ENCODE measurements around the gene HSPA12B. TPM values are rescaled to one million over a fixed set of nuclear protein-coding genes. Genes with fewer than 3 reads are reported as not detected.

The HSPA12B gene
- total and polyA plus RNA-seq, 2 of the 13 experiments (the other 11 are each of a cell fraction or from before 2014, with no cell fraction given): 0.01 TPM; not detected in 1

DNA sequence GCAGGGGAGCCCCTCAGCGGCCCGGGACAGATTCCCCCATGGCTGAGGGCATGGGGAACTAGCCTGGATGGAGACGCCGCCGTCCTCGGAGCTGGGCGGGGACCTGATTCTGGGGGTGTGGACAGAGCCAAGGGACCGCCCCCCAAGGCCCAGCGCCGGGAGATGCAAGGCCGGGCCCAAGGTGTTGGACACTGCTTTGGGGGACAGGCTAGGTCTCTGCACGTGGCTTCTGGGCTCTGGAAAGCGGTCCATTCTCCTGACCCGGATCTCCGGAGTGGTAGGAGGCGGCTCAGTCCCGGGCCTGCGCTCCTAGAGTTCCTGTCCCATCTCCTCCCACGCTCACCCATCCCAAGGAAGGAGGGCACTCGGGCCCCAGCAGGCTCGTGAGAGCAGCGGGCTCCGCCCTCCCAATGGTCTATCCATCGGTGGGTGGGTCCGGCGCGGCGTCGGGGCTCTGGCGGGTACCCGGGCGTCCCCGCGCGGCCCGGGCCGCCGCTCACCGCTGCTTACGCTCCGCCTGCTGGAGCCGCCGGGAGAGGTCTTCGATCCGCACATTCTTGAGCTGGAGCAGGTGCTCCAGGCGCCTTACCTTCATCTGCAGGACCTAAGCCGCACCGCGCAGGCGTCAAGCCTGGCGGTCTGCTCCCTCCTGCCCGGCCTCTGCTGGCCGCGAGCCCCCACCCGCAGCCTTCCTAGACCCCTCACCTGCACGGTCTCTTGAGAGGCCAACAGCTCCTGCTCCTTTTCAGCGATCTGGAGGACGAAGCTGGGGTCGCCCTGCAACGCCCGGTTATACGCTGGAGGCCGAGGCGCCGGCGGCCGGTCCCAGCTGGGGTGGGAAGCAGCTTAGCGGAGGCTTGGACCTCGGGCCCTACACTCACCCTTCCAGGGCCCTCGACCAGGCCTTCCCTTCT, 45.5 kb downstream of the HSPA12B start (continued):
- TF ChIP-seq, protein P1, sequence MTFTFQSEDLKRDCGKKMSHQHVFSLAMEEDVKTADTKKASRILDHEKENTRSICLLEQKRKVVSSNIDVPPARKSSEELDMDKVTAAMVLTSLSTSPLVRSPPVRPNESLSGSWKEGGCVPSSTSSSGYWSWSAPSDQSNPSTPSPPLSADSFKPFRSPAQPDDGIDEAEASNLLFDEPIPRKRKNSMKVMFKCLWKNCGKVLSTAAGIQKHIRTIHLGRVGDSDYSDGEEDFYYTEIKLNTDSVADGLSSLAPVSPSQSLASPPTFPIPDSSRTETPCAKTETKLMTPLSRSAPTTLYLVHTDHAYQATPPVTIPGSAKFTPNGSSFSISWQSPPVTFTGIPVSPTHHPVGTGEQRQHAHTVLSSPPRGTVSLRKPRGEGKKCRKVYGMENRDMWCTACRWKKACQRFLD (CRISPR knock-in tag; IDR thresholded peaks at IDR 0.05; ENCODE audit: borderline replicate concordance): no peak
- TF ChIP-seq, protein P2, sequence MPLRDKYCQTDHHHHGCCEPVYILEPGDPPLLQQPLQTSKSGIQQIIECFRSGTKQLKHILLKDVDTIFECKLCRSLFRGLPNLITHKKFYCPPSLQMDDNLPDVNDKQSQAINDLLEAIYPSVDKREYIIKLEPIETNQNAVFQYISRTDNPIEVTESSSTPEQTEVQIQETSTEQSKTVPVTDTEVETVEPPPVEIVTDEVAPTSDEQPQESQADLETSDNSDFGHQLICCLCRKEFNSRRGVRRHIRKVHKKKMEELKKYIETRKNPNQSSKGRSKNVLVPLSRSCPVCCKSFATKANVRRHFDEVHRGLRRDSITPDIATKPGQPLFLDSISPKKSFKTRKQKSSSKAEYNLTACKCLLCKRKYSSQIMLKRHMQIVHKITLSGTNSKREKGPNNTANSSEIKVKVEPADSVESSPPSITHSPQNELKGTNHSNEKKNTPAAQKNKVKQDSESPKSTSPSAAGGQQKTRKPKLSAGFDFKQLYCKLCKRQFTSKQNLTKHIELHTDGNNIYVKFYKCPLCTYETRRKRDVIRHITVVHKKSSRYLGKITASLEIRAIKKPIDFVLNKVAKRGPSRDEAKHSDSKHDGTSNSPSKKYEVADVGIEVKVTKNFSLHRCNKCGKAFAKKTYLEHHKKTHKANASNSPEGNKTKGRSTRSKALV (CRISPR knock-in tag; IDR thresholded peaks at IDR 0.05): 0 out of 2 replicates have a peak, but pooled peaks have one; percentile 83
- TF ChIP-seq IRF2 (CRISPR knock-in tag; IDR thresholded peaks at IDR 0.05) (no peak), DNMT3B (CRISPR knock-in tag; conservative IDR thresholded peaks at IDR 0.05) (no peak), NFIC (IDR thresholded peaks at IDR 0.05; ENCODE audit: low read length) (no peak), ZNF33B (CRISPR knock-in tag; IDR thresholded peaks at IDR 0.05) (0 out of 2 replicates have a peak, but pooled peaks have one; percentile 26), ATF7 (IDR thresholded peaks at IDR 0.05) (no peak), ATF7 (CRISPR knock-in tag; IDR thresholded peaks at IDR 0.05) (no peak; the same call in 1 of the 2 replicates), PHF21A (CRISPR knock-in tag; IDR thresholded peaks at IDR 0.05) (no peak; the same call in 1 of the 2 replicates), NAIF1 (CRISPR knock-in tag; IDR thresholded peaks at IDR 0.05; ENCODE audit: borderline replicate concordance) (no peak), ATM (IDR thresholded peaks at IDR 0.05; ENCODE audit: borderline replicate concordance) (no peak), ZFP62 (CRISPR knock-in tag; IDR thresholded peaks at IDR 0.05) (no peak), HNRNPH1 (optimal IDR thresholded peaks at IDR 0.05; ENCODE audit: low read depth, low read length) (no peak), ZNF138 (CRISPR knock-in tag; IDR thresholded peaks at IDR 0.05; ENCODE audit: low read depth) (0 out of 2 replicates have a peak, but pooled peaks have one; percentile 23), RBM39 (IDR thresholded peaks at IDR 0.05; ENCODE audit: low read depth, low read length, poor library complexity, severe bottlenecking) (no peak), ZNF207 (IDR thresholded peaks at IDR 0.05; ENCODE audit: borderline replicate concordance) (no peak), PHF20 (CRISPR knock-in tag; IDR thresholded peaks at IDR 0.05) (no peak), HNRNPLL (IDR thresholded peaks at IDR 0.05; ENCODE audit: low read depth, low read length, poor library complexity, severe bottlenecking) (peak; percentile 92), ZBTB38 (CRISPR knock-in tag; IDR thresholded peaks at IDR 0.05) (0 out of 2 replicates have a peak, but pooled peaks have one; percentile 2), ZNF747 (CRISPR knock-in tag; IDR thresholded peaks at IDR 0.05; ENCODE audit: borderline replicate concordance) (no peak), SP5 (CRISPR knock-in tag; IDR thresholded peaks at IDR 0.05; ENCODE audit: borderline replicate concordance, low read depth) (peak; percentile 35; the same call in 1 of the 2 replicates)
- TF ChIP-seq, protein P3, sequence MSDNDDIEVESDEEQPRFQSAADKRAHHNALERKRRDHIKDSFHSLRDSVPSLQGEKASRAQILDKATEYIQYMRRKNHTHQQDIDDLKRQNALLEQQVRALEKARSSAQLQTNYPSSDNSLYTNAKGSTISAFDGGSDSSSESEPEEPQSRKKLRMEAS (IDR thresholded peaks at IDR 0.05): peak; percentile 43; the same call in 1 of the 2 replicates
- TF ChIP-seq, protein P4, sequence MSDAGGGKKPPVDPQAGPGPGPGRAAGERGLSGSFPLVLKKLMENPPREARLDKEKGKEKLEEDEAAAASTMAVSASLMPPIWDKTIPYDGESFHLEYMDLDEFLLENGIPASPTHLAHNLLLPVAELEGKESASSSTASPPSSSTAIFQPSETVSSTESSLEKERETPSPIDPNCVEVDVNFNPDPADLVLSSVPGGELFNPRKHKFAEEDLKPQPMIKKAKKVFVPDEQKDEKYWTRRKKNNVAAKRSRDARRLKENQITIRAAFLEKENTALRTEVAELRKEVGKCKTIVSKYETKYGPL (CRISPR knock-in tag; IDR thresholded peaks at IDR 0.05): 0 out of 2 replicates have a peak, but pooled peaks have one; percentile 63
- TF ChIP-seq, protein P5, sequence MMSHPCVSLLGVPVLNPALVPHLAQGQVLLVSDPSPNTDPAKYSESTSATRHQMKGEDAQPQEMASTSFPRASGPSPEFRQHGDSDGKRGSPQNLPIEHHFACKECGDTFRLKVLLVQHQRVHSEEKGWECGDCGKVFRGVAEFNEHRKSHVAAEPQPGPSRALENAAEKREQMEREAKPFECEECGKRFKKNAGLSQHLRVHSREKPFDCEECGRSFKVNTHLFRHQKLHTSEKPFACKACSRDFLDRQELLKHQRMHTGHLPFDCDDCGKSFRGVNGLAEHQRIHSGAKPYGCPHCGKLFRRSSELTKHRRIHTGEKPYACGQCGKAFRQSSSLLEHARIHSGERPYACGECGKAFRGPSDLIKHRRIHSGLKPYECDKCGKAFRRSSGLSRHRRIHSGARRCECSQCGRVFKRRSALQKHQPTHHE (CRISPR knock-in tag; IDR thresholded peaks at IDR 0.05; ENCODE audit: borderline replicate concordance): peak; percentile 61; the same call in 1 of the 2 replicates

All from HepG2 (cell line).